ENCODE data around the gene C10orf143. TPM values are rescaled to one million over a fixed set of nuclear protein-coding genes. Genes with fewer than 3 reads are reported as not detected.

C10orf143 gene
- total and polyA plus RNA-seq, 2 donors, result 3.5 to 13.5 TPM

DNA sequence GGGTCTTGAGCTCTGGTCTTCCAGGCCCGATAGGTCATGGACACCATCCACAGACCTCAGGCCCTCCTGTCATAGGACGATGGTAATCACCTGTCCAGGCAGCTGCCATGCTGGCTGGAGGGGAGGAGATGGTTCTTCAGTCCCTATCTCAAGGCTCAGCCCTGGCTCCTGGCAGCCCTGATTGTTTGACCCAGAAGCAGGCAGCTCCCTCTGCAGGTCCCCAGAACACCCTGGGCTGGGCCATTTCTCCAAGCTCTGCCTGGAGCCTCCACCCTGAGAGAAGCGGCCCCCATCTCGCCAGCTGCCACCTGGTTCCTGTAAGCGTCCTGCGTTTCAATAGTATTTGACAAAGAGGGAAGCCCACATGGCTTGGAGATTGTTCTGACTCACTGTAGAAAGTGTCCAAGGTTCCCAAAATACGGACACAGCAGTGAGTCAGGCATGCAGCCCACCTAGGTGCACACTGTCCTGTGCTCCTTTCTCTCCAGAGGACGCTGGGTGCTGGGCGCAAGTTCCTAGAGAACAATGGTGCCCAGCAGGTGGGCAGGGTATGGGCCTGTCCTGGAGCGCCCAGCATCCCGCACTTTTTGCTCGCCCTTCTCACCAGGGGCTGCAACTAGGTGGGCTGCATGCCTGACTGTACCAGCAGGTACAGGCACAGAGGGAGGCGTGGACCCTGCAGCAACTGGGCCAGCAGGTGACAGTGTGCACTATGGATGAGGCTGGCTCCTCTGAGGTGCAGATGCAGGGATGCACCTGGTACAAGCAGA, 74.1 kb downstream of the C10orf143 start:
- Histone ChIP-seq H3K27me3 (ENCODE audit: control insufficient read depth in 2 of 2, insufficient read depth in 1 of 2, low read length in 1 of 2) (peaks cover 0 to 2% of the 10 kb centered on the region in 2 donors), H3K4me3 (ENCODE audit: low read length in 2 of 2) (no peak overlapping the region), H3K9me3 (ENCODE audit: control insufficient read depth in 2 of 2, insufficient read depth in 1 of 2, low read length in 1 of 2) (no peaks in the 10 kb centered on the region), H3K36me3 (ENCODE audit: control insufficient read depth in 2 of 2, insufficient read depth in 2 of 2, low read length in 1 of 2) (no peaks in the 10 kb centered on the region), H3K27ac (ENCODE audit: low read depth in 1 of 2, low read length in 1 of 2) (no peak overlapping the region), H3K4me1 (ENCODE audit: control insufficient read depth in 2 of 2, insufficient read depth in 2 of 2, low read length in 2 of 2) (no peaks in the 10 kb centered on the region)
- DNase-seq (ENCODE audit: low read depth in 6 of 9, low spot score in 9 of 9), result no peak
- WGBS, result 91% methylated on average over 13 of the region's 13 CpGs

DNA sequence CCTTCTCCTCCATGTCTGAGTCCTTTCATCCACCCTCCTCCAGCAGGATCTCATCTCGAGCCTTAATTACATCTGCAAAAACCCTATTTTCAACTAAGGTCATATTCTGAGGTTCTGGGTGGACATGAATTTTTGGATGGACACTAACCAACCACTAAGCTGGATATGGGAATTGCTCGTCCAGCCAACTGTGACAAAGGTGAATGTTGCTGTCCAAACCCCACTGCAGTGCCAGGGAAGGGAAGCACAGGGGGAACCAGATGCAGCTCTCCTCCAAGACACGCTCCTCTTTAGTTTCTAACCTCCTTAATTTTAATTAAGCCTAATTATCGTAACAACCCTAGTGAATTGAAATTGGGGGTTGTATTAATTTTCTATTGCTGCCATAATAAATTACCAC, 81.4 kb downstream of the C10orf143 start:
- H3K4me1 ChIP-seq (ENCODE audit: control insufficient read depth in 2 of 2, insufficient read depth in 2 of 2, low read length in 2 of 2), result no peaks in the 10 kb centered on the region
- 92% methylated on average over 4 of the region's 4 CpGs for WGBS
- H3K27me3 ChIP-seq (ENCODE audit: control insufficient read depth in 2 of 2, insufficient read depth in 1 of 2, low read length in 1 of 2), result no peaks in the 10 kb centered on the region
- H3K36me3 ChIP-seq (ENCODE audit: control insufficient read depth in 2 of 2, insufficient read depth in 2 of 2, low read length in 1 of 2), result no peaks in the 10 kb centered on the region
- no peak overlapping the region for H3K27ac ChIP-seq (ENCODE audit: low read depth in 1 of 2, low read length in 1 of 2)
- no peak for DNase-seq (ENCODE audit: low read depth in 6 of 9, low spot score in 9 of 9)
- no peak overlapping the region for H3K4me3 ChIP-seq (ENCODE audit: low read length in 2 of 2)
- H3K9me3 ChIP-seq (ENCODE audit: control insufficient read depth in 2 of 2, insufficient read depth in 1 of 2, low read length in 1 of 2), result no peaks in the 10 kb centered on the region

DNA sequence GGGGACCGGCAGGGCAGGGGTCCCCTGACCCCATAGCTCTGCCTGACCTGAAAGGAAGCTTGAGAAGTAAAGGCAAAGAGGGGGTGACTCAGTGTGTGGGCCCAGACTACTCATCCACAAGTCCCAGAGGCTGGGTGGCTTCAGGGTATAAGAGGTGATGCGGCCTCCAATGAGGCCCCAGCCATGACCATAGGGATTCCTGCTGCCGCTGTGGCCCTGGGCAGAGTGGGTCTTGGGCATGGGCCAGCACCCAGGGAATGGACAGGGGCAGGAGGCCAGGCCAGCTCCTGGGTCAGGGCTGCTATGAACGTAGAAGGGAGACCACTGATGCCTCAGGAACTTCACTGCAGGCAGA, 82.2 kb downstream of the C10orf143 start:
- WGBS, result 82% methylated on average over 4 of the region's 4 CpGs
- Histone ChIP-seq H3K9me3 (ENCODE audit: control insufficient read depth in 2 of 2, insufficient read depth in 1 of 2, low read length in 1 of 2) (no peaks in the 10 kb centered on the region), H3K36me3 (ENCODE audit: control insufficient read depth in 2 of 2, insufficient read depth in 2 of 2, low read length in 1 of 2) (no peaks in the 10 kb centered on the region), H3K4me3 (ENCODE audit: low read length in 2 of 2) (no peak overlapping the region), H3K4me1 (ENCODE audit: control insufficient read depth in 2 of 2, insufficient read depth in 2 of 2, low read length in 2 of 2) (no peaks in the 10 kb centered on the region), H3K27ac (ENCODE audit: low read depth in 1 of 2, low read length in 1 of 2) (no peak overlapping the region), H3K27me3 (ENCODE audit: control insufficient read depth in 2 of 2, insufficient read depth in 1 of 2, low read length in 1 of 2) (no peaks in the 10 kb centered on the region)
- DNase-seq (ENCODE audit: low read depth in 6 of 9, low spot score in 9 of 9), result no peak

DNA sequence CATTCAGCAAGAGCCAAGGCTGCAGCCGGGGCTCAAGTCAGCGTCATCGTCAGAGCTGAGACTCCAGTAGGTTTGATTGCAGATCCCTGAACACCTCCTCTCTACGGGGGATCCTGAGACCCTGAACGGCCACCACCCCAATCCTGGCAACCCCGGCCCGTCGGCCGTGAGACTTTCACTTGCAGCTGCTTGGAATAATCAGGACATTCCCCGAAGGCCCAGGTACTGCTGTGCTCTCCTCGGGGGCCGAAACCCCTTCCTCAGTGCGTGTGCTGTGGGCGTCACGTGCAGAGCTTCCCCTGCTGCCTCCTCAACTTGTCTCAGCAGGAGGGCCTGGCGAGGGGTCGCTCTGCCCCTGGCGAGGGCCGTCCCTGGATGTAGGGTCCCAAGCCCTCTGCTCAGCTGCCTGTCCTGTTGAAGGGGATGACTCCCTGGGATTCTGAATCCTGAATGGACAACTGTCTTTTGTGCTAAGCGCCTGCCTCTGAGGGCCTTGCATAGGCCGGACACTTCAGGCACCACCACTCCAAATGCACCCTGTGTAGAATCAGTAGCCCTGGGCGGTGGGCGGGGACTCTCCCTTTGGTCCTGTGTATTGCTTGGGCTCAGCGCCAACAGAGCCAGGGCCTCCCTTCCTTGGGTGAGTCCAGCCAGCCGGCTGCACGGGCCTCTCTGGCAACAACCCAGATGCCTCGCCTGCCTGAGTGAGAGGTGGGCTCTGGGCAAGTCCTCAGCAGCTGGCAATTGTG, 82.7 kb downstream of the C10orf143 start:
- WGBS, result 92% methylated on average over 27 of the region's 27 CpGs
- DNase-seq (ENCODE audit: low read depth in 6 of 9, low spot score in 9 of 9), result no peak
- no peaks in the 10 kb centered on the region for H3K27me3 ChIP-seq (ENCODE audit: control insufficient read depth in 2 of 2, insufficient read depth in 1 of 2, low read length in 1 of 2)
- H3K4me3 ChIP-seq (ENCODE audit: low read length in 2 of 2), result no peak overlapping the region
- H3K4me1 ChIP-seq (ENCODE audit: control insufficient read depth in 2 of 2, insufficient read depth in 2 of 2, low read length in 2 of 2), result no peaks in the 10 kb centered on the region
- H3K9me3 ChIP-seq (ENCODE audit: control insufficient read depth in 2 of 2, insufficient read depth in 1 of 2, low read length in 1 of 2), result no peaks in the 10 kb centered on the region
- H3K36me3 ChIP-seq (ENCODE audit: control insufficient read depth in 2 of 2, insufficient read depth in 2 of 2, low read length in 1 of 2), result no peaks in the 10 kb centered on the region
- no peak overlapping the region for H3K27ac ChIP-seq (ENCODE audit: low read depth in 1 of 2, low read length in 1 of 2)

DNA sequence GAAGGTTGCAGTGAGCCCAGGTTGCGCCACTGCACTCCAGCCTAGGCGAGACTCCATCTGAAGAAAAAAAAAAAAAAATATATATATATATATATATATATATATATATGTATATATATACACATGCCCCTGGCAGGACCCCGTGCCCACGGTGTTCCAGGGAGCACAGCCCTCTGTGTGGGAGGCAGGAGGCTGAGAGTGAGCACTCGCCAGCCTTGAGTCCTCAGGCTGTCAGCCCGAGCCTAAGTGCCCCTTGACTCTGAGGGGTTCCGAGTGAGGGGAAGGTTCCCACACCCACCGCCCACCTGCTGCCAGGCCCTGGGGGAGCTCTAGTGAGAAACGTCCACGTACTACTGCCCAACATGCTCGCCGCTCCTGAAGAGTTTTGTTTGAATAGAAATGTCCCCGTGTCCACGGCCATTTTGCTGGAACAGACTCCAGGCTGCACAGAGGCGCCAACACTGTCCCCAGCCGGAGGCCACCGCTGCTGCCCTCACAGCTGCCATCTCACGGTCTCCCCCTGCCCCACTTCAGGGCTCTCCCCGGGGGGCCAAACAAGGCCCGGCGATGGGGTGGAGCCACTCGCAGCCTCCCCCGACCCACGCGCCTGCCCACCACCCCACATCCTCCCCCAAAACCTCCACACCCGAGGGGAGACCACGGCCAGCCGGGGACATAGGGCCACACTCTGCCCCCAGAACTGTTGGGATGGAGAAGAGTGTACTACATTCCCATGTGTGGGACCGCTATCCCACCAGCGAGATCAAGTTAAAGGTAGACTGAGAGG, 83.8 kb downstream of the C10orf143 start:
- H3K9me3 ChIP-seq (ENCODE audit: control insufficient read depth in 2 of 2, insufficient read depth in 1 of 2, low read length in 1 of 2), result no peaks in the 10 kb centered on the region
- DNase-seq (ENCODE audit: low read depth in 6 of 9, low spot score in 9 of 9), result no peak
- WGBS, result 94% methylated on average over 30 of the region's 30 CpGs
- no peaks in the 10 kb centered on the region for H3K36me3 ChIP-seq (ENCODE audit: control insufficient read depth in 2 of 2, insufficient read depth in 2 of 2, low read length in 1 of 2)
- no peak overlapping the region for H3K27ac ChIP-seq (ENCODE audit: low read depth in 1 of 2, low read length in 1 of 2)
- H3K27me3 ChIP-seq (ENCODE audit: control insufficient read depth in 2 of 2, insufficient read depth in 1 of 2, low read length in 1 of 2), result no peaks in the 10 kb centered on the region
- H3K4me1 ChIP-seq (ENCODE audit: control insufficient read depth in 2 of 2, insufficient read depth in 2 of 2, low read length in 2 of 2), result no peaks in the 10 kb centered on the region
- H3K4me3 ChIP-seq (ENCODE audit: low read length in 2 of 2), result no peak overlapping the region

DNA sequence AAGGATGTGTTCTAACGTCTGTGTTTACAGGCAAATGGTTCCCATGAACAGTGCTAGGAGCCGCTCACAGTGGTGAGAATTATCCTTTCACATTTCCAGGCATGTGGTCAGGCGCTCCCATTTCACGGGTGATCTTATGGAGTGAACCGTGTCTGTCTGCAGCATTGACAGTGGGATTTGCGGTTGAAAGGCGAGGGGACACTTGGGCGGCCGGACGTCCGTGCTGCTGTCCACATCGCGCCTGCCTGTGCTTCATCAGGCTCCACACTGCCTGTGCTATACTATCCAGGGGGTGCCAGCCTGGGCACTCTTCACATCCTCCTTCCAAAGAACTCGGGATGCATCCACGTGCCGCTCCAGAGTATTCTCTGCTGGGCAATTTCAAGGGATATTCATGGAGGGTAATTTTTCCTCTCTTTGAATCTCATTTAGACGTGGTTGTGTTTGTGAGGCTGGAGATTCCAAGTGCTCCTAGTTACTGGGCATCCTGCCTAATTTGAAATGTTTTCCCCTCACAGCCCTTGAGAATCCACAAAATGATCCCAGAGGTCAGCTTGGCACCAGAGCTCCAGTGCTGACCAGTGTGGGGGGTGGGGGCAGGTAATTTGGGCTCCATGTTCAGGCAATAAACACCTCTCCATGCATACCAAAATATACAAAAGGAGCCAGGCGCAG, 84.7 kb downstream of the C10orf143 start:
- Histone ChIP-seq H3K4me3 (ENCODE audit: low read length in 2 of 2) (no peak overlapping the region), H3K27ac (ENCODE audit: low read depth in 1 of 2, low read length in 1 of 2) (no peak overlapping the region), H3K9me3 (ENCODE audit: control insufficient read depth in 2 of 2, insufficient read depth in 1 of 2, low read length in 1 of 2) (no peaks in the 10 kb centered on the region), H3K36me3 (ENCODE audit: control insufficient read depth in 2 of 2, insufficient read depth in 2 of 2, low read length in 1 of 2) (no peaks in the 10 kb centered on the region), H3K27me3 (ENCODE audit: control insufficient read depth in 2 of 2, insufficient read depth in 1 of 2, low read length in 1 of 2) (no peaks in the 10 kb centered on the region), H3K4me1 (ENCODE audit: control insufficient read depth in 2 of 2, insufficient read depth in 2 of 2, low read length in 2 of 2) (no peaks in the 10 kb centered on the region)
- DNase-seq (ENCODE audit: low read depth in 6 of 9, low spot score in 9 of 9), result no peak
- WGBS, result 93% methylated on average over 18 of the region's 18 CpGs

DNA sequence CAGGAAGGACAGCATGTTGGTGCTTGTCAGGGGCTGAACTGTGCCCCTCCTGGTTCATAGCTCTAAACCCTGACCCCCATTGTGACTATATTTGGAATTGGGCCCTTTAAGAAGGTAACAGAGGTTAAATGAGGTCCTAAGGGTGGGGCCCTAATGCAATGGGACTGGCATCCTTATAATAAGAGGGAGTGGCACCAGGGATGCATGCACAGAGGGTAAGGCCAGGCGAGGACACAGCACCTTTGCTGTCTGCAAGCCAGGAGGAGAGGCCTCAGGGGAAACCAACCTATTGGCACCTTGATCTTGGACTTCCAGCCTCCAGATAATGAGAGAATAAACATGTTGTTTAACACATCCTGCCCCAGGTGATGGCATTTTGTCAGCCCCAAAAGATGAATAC, 85.3 kb downstream of the C10orf143 start:
- Histone ChIP-seq H3K4me1 (ENCODE audit: control insufficient read depth in 2 of 2, insufficient read depth in 2 of 2, low read length in 2 of 2) (no peaks in the 10 kb centered on the region), H3K27me3 (ENCODE audit: control insufficient read depth in 2 of 2, insufficient read depth in 1 of 2, low read length in 1 of 2) (no peaks in the 10 kb centered on the region), H3K9me3 (ENCODE audit: control insufficient read depth in 2 of 2, insufficient read depth in 1 of 2, low read length in 1 of 2) (no peaks in the 10 kb centered on the region), H3K27ac (ENCODE audit: low read depth in 1 of 2, low read length in 1 of 2) (no peak overlapping the region), H3K36me3 (ENCODE audit: control insufficient read depth in 2 of 2, insufficient read depth in 2 of 2, low read length in 1 of 2) (no peaks in the 10 kb centered on the region), H3K4me3 (ENCODE audit: low read length in 2 of 2) (no peak overlapping the region)
- DNase-seq (ENCODE audit: low read depth in 6 of 9, low spot score in 9 of 9), result no peak
- WGBS, result 81% methylated on average over 1 of the region's 1 CpG

DNA sequence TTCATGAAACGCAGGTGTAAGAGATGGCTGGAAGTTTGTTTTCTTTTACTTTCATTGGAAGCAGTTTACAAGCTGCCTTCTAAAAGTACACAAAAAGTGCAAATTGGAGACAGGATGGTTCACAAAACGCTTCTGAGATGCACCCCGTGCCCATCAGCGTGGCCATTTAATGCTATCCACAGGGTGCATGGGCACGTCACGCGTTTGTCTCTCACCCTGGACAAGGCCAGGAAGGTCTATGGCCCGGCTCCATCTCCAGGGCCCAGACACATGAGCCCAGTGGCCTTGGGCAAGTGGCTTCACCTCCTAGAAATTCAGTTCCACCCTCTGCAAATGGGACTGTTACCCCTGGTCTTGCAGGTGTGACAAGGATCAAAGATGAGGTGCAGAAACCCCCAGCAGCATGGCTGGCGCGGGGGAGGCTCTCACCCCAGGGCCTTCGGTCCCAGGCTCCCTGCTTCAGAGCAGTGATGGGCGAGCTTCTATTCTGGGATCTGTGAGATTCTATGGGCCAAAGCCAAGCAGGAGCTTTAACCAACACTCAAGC, 85.8 kb downstream of the C10orf143 start:
- H3K4me3 ChIP-seq (ENCODE audit: low read length in 2 of 2), result no peak overlapping the region
- no peaks in the 10 kb centered on the region for H3K9me3 ChIP-seq (ENCODE audit: control insufficient read depth in 2 of 2, insufficient read depth in 1 of 2, low read length in 1 of 2)
- 95% methylated on average over 12 of the region's 12 CpGs for WGBS
- no peaks in the 10 kb centered on the region for H3K36me3 ChIP-seq (ENCODE audit: control insufficient read depth in 2 of 2, insufficient read depth in 2 of 2, low read length in 1 of 2)
- no peak overlapping the region for H3K27ac ChIP-seq (ENCODE audit: low read depth in 1 of 2, low read length in 1 of 2)
- DNase-seq (ENCODE audit: low read depth in 6 of 9, low spot score in 9 of 9), result no peak
- H3K4me1 ChIP-seq (ENCODE audit: control insufficient read depth in 2 of 2, insufficient read depth in 2 of 2, low read length in 2 of 2), result no peaks in the 10 kb centered on the region
- H3K27me3 ChIP-seq (ENCODE audit: control insufficient read depth in 2 of 2, insufficient read depth in 1 of 2, low read length in 1 of 2), result no peaks in the 10 kb centered on the region

Data from thymus (tissue), 11 donors.